AG10803 (cell line): ENCODE results near the gene UNKL.

Experiments
- DNase-seq: peaks from one replicate; pipeline ENCODE4 v3.0.0; 2010; ENCODE audit warnings: low read depth
- H3K4me3 ChIP-seq: 2 replicates; pipeline ENCODE4 v1.5.1; 2011; ENCODE audit warnings: mild to moderate bottlenecking, low read length, control low read depth
- CTCF ChIP-seq: conservative IDR thresholded peaks from 2 replicates; pipeline ENCODE4 v1.5.1; 2011; ENCODE audit warnings: mild to moderate bottlenecking, low read length, control low read depth, inconsistent platforms

UNKL gene

GRCh38 chr16:1446296-1447080 is 32.0 kb upstream of the UNKL start:
- H3K4me3 ChIP-seq = no peak overlapping the region
- no peak for DNase-seq
- no peak for TF ChIP-seq CTCF

- H3K4me3 ChIP-seq = no peak overlapping the region
- DNase-seq = no peak
- TF ChIP-seq CTCF = no peak
Measured at GRCh38 chr16:1445518-1446203, 31.2 kb upstream of the UNKL start.

- H3K4me3 ChIP-seq = no peak overlapping the region
- DNase-seq = no peak
- TF ChIP-seq CTCF = no peak
Measured at GRCh38 chr16:1444730-1445517, 30.4 kb upstream of the UNKL start.

- DNase-seq = no peak
- TF ChIP-seq CTCF = no peak
- no peak within 1 kb of the TSS for H3K4me3 ChIP-seq
Measured at GRCh38 chr16:1443980-1444729, 29.7 kb upstream of the UNKL start, which contains the start of gene CCDC154. CCDC154 (minus strand) TSS chr16:1444556; CDS start chr16:1444322, 234 bp downstream.

- no peak for TF ChIP-seq CTCF
- no peak overlapping the region for H3K4me3 ChIP-seq
- DNase-seq = no peak
Measured at GRCh38 chr16:1443403-1443973, 29.0 kb upstream of the UNKL start.

- no peak for TF ChIP-seq CTCF
- H3K4me3 ChIP-seq = no peak overlapping the region
- no peak for DNase-seq
Measured at GRCh38 chr16:1442697-1443096, 28.2 kb upstream of the UNKL start.
